ENCODE results near the gene CHMP2A. TPM values are rescaled to one million over a fixed set of nuclear protein-coding genes. Genes with fewer than 3 reads are reported as not detected.

The CHMP2A gene
- total RNA-seq (10 to 100 TPM; 58.0 to 69.5 TPM), polyA plus RNA-seq (100 to 1,000 TPM in 1 of 2 donors, 10 to 100 TPM in 1; 97.1 to 107 TPM)

DNA sequence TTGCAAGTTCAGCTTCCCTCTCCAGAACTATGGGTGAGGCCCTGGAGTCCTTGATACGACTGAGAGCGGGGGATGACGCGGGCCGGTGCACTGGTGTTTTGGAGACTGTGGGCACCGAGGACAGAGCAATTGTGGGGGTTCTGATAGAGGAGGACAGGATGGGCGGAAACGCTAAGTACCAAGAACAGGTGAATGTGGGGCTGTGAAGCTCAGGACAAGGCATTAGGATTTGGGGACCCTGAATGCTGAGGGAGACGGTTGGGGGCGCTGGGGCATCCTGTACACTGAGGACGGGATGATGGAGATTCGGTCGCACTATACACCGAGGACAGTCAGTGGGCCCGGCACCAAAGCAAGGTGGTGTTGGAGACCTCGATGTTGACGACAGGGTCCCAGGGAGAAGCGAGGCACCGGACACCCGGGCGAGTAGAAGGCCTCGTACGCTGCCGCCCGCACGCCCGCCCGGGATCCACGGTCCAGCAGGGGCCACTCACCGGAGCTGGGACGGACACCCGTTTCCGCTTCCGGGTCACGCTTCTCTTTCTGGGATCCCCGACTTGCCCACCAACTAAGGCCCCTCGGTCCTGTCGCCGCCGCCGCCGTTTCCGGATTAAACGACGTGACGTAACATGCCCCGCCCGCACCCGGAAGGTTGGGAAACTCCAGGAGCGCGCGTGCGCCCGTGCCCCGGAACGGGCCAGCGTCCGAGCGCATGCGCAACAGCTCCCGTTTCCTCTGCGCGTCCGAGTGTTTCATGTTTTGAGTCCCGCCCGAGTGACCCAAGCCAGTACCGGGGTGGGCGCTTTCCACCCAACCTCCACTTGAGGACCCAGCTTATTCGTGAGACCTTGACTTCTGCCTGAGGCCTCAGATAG lies at the start of gene CHMP2A:
TSS of gene CHMP2A (minus strand) at position 612 of the 875 bp plus-strand sequence. CDS start 893 bp downstream, outside the sequence.
- Histone ChIP-seq H3K4me1 (ENCODE audit: control insufficient read depth in 4 of 4, insufficient read depth in 4 of 4, low read length in 3 of 4) (peaks cover 10 to 39% (median 35%) of the 10 kb centered on the region in 4 donors), H3K36me3 (ENCODE audit: control insufficient read depth in 4 of 4, insufficient read depth in 3 of 4, low read depth in 1 of 4, low read length in 3 of 4) (peaks cover 5 to 37% (median 27%) of the 10 kb centered on the region in 4 donors)

DNA sequence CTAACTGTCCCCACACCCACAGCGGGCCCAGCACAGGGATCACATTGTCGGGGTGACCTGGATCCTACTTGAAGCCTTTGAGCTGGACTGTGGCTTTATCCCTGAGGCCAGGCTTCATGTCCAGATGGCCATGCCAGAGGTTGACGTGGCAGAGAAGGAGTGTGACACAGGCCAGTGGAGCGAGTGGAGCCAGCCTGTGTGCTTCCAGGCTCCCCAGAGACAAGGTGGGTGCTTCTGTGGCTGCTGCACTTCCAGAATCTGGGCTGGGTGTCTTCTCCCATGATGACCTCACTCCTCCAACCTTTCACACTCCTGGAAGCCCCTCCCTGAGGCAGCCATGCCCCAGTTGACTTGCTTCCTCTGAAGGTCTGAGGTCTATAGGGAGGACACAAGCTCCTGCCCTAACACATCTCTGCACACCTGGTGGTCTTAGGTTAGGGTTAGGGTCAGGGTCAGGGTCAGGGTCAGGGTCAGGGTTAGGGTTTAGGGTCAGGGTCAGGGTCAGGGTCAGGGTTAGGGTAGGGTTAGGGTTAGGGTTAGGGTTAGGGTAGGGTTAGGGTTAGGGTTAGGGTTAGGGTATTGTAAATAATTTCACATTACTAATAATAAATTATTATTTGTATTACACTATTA lies 31.3 kb upstream of the CHMP2A start:
- Histone ChIP-seq H3K27ac (ENCODE audit: low read depth in 1 of 2, low read length in 2 of 2) (no peak overlapping the region), H3K9me3 (ENCODE audit: control insufficient read depth in 4 of 4, low read length in 3 of 4) (no peaks in the 10 kb centered on the region), H3K4me1 (ENCODE audit: control insufficient read depth in 4 of 4, insufficient read depth in 4 of 4, low read length in 3 of 4) (no peaks in the 10 kb centered on the region), H3K27me3 (ENCODE audit: control insufficient read depth in 4 of 4, insufficient read depth in 4 of 4, low read length in 3 of 4) (no peaks in the 10 kb centered on the region), H3K36me3 (ENCODE audit: control insufficient read depth in 4 of 4, insufficient read depth in 3 of 4, low read depth in 1 of 4, low read length in 3 of 4) (peaks cover 0 to 15% (median 11%) of the 10 kb centered on the region in 4 donors), H3K4me3 (ENCODE audit: low read depth in 1 of 3, low read length in 3 of 3) (no peak overlapping the region), H3K9ac (ENCODE audit: low read depth in 1 of 2, low read length in 2 of 2) (no peak overlapping the region)
- 97% methylated on average over 4 of the region's 4 CpGs for WGBS
- TF ChIP-seq JUND (IDR thresholded peaks at IDR 0.05) (no peak), YY1 (IDR thresholded peaks at IDR 0.05) (no peak), NR2F2 (IDR thresholded peaks at IDR 0.05) (peak; percentile 63), RXRA (IDR thresholded peaks at IDR 0.05) (no peak)
- peak; percentile 31 for DNase-seq (ENCODE audit: low spot score)

More for the DNA sequence above, at the start of gene CHMP2A:
- TF ChIP-seq EGR1 (IDR thresholded peaks at IDR 0.05; ENCODE audit: low read depth in 2 of 2) = peak in 1 of 2 donors; percentile 44
- no peak for TF ChIP-seq FOXA2 (IDR thresholded peaks at IDR 0.05)
- peak; percentile 13 for TF ChIP-seq NR2F2 (IDR thresholded peaks at IDR 0.05)
- peak in 1 of 2 donors; percentile 4 for TF ChIP-seq HNF4A (conservative IDR thresholded peaks at IDR 0.05)
- TF ChIP-seq YY1 (IDR thresholded peaks at IDR 0.05) = peak; percentile 89
- peak; percentile 52 for TF ChIP-seq SP1 (IDR thresholded peaks at IDR 0.05)
- TF ChIP-seq, protein P1, sequence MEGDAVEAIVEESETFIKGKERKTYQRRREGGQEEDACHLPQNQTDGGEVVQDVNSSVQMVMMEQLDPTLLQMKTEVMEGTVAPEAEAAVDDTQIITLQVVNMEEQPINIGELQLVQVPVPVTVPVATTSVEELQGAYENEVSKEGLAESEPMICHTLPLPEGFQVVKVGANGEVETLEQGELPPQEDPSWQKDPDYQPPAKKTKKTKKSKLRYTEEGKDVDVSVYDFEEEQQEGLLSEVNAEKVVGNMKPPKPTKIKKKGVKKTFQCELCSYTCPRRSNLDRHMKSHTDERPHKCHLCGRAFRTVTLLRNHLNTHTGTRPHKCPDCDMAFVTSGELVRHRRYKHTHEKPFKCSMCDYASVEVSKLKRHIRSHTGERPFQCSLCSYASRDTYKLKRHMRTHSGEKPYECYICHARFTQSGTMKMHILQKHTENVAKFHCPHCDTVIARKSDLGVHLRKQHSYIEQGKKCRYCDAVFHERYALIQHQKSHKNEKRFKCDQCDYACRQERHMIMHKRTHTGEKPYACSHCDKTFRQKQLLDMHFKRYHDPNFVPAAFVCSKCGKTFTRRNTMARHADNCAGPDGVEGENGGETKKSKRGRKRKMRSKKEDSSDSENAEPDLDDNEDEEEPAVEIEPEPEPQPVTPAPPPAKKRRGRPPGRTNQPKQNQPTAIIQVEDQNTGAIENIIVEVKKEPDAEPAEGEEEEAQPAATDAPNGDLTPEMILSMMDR (IDR thresholded peaks at IDR 0.05; ENCODE audit: low read depth, low read length, missing input control) = no peak
- peak; percentile 95 to 98 for TF ChIP-seq GABPA (IDR thresholded peaks at IDR 0.05 in 1 of 2, conservative IDR thresholded peaks at IDR 0.05 in 1 of 2)
- Histone ChIP-seq H3K4me3 (ENCODE audit: low read depth in 1 of 3, low read length in 3 of 3) (peak within 1 kb of the TSS; percentile 62 to 99 (median 79)), H3K27me3 (ENCODE audit: control insufficient read depth in 4 of 4, insufficient read depth in 4 of 4, low read length in 3 of 4) (no peaks in the 10 kb centered on the region), H3K27ac (ENCODE audit: low read depth in 1 of 2, low read length in 2 of 2) (peak within 1 kb of the TSS; percentile 71 to 92), H3K9me3 (ENCODE audit: control insufficient read depth in 4 of 4, low read length in 3 of 4) (no peaks in the 10 kb centered on the region), H3K9ac (ENCODE audit: low read depth in 1 of 2, low read length in 2 of 2) (peak within 1 kb of the TSS; percentile 76 to 91)
- peak; percentile 97 for DNase-seq (ENCODE audit: low spot score)
- WGBS = under 1% methylated on average over 69 of the region's 69 CpGs

DNA sequence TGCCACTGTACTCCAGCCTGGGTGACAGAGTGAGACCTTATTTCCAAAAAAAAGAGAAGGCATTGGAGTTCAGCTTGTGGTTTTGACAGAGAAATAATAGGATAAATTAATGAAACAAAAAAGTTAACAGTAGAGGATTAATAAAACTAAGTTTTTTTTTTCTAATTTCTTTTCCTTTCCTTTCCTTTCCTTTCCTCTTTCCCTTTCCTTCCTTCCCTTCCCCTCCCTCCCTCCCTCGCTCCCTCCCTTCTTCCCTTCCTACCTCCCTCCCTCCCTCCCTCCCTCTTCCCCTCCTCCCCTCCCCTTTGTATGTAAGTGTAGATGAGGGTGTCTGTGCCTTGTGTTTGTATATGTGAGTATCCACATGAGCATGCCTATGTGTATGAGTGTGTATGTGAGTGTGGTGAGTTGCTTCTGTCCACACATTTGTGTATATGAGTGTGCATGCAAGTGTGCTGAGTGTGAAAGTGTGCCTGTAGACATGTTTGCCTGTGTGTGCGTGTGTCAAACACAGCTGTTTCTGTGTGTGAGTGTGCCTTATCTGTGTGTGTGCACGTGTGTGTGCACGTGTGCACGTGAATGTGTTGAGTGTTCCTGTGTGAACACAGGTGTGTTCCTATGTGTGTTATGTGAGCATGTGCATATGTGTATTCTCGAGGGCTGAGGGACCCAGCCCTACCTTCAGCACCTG lies 30.7 kb upstream of the CHMP2A start:
- 94% methylated on average over 6 of the region's 6 CpGs for WGBS
- H3K27ac ChIP-seq (ENCODE audit: low read depth in 1 of 2, low read length in 2 of 2) = no peak overlapping the region
- no peak overlapping the region for H3K4me3 ChIP-seq (ENCODE audit: low read depth in 1 of 3, low read length in 3 of 3)
- no peak for TF ChIP-seq NR2F2 (IDR thresholded peaks at IDR 0.05)
- TF ChIP-seq SP1 (IDR thresholded peaks at IDR 0.05) = no peak
- TF ChIP-seq, protein P2, sequence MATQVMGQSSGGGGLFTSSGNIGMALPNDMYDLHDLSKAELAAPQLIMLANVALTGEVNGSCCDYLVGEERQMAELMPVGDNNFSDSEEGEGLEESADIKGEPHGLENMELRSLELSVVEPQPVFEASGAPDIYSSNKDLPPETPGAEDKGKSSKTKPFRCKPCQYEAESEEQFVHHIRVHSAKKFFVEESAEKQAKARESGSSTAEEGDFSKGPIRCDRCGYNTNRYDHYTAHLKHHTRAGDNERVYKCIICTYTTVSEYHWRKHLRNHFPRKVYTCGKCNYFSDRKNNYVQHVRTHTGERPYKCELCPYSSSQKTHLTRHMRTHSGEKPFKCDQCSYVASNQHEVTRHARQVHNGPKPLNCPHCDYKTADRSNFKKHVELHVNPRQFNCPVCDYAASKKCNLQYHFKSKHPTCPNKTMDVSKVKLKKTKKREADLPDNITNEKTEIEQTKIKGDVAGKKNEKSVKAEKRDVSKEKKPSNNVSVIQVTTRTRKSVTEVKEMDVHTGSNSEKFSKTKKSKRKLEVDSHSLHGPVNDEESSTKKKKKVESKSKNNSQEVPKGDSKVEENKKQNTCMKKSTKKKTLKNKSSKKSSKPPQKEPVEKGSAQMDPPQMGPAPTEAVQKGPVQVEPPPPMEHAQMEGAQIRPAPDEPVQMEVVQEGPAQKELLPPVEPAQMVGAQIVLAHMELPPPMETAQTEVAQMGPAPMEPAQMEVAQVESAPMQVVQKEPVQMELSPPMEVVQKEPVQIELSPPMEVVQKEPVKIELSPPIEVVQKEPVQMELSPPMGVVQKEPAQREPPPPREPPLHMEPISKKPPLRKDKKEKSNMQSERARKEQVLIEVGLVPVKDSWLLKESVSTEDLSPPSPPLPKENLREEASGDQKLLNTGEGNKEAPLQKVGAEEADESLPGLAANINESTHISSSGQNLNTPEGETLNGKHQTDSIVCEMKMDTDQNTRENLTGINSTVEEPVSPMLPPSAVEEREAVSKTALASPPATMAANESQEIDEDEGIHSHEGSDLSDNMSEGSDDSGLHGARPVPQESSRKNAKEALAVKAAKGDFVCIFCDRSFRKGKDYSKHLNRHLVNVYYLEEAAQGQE (IDR thresholded peaks at IDR 0.05) = no peak
- TF ChIP-seq FOXA1 (IDR thresholded peaks at IDR 0.05) = no peak
- no peak for TF ChIP-seq HNF4G (IDR thresholded peaks at IDR 0.05)
- TF ChIP-seq, protein P1 (IDR thresholded peaks at IDR 0.05; ENCODE audit: low read depth, low read length, missing input control) = no peak
- TF ChIP-seq RXRA (IDR thresholded peaks at IDR 0.05) = no peak
- TF ChIP-seq, protein P3, sequence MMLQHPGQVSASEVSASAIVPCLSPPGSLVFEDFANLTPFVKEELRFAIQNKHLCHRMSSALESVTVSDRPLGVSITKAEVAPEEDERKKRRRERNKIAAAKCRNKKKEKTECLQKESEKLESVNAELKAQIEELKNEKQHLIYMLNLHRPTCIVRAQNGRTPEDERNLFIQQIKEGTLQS (IDR thresholded peaks at IDR 0.05) = no peak

More for the DNA sequence above, 30.7 kb upstream of the CHMP2A start:
- Histone ChIP-seq H3K27me3 (ENCODE audit: control insufficient read depth in 4 of 4, insufficient read depth in 4 of 4, low read length in 3 of 4) (no peaks in the 10 kb centered on the region), H3K4me1 (ENCODE audit: control insufficient read depth in 4 of 4, insufficient read depth in 4 of 4, low read length in 3 of 4) (no peaks in the 10 kb centered on the region), H3K9me3 (ENCODE audit: control insufficient read depth in 4 of 4, low read length in 3 of 4) (no peaks in the 10 kb centered on the region), H3K9ac (ENCODE audit: low read depth in 1 of 2, low read length in 2 of 2) (no peak overlapping the region), H3K36me3 (ENCODE audit: control insufficient read depth in 4 of 4, insufficient read depth in 3 of 4, low read depth in 1 of 4, low read length in 3 of 4) (peaks cover 0 to 15% (median 11%) of the 10 kb centered on the region in 4 donors)
- peak; percentile 29 for DNase-seq (ENCODE audit: low spot score)
